ENCODE measurements around the gene CDKN2C.
"Not testable (repeated sequence)": the region's sequence is repeated elsewhere in the genome, so short reads cannot be mapped to it uniquely, and the experiment has no call there.

Gene CDKN2C

GRCh38 chr1:50979937-50980336, 9.9 kb downstream of the CDKN2C start:
- DNase-seq (ENCODE audit: low read depth, low spot score) = no peak

GRCh38 chr1:50980505-50980904, 10.5 kb downstream of the CDKN2C start:
- no peak for DNase-seq (ENCODE audit: low read depth, low spot score)

GRCh38 chr1:50981741-50982140, 11.7 kb downstream of the CDKN2C start:
- DNase-seq (ENCODE audit: low read depth, low spot score) = no peak

- DNase-seq (ENCODE audit: low read depth, low spot score) = no peak
Observed at GRCh38 chr1:50982611-50983010, 12.6 kb downstream of the CDKN2C start.

GRCh38 chr1:50983219-50983802, 13.3 kb downstream of the CDKN2C start:
- no peak for DNase-seq (ENCODE audit: low read depth, low spot score)

GRCh38 chr1:50985094-50985493, 15.0 kb downstream of the CDKN2C start:
- no peak for DNase-seq (ENCODE audit: low read depth, low spot score)

- DNase-seq (ENCODE audit: low read depth, low spot score) = no peak
Observed at GRCh38 chr1:50986653-50987052, 16.6 kb downstream of the CDKN2C start.

GRCh38 chr1:50989694-50990093, 19.6 kb downstream of the CDKN2C start:
- DNase-seq (ENCODE audit: low read depth, low spot score) = no peak

GRCh38 chr1:50992532-50993318, 22.7 kb downstream of the CDKN2C start:
- DNase-seq (ENCODE audit: low read depth, low spot score) = no peak

GRCh38 chr1:50993645-50994044, 23.6 kb downstream of the CDKN2C start:
- DNase-seq (ENCODE audit: low read depth, low spot score) = no peak

- no peak for DNase-seq (ENCODE audit: low read depth, low spot score)
Observed at GRCh38 chr1:50994997-50995396, 25.0 kb downstream of the CDKN2C start.

GRCh38 chr1:50995651-50996050, 25.6 kb downstream of the CDKN2C start:
- DNase-seq (ENCODE audit: low read depth, low spot score) = no peak

GRCh38 chr1:50996083-50996482, 26.0 kb downstream of the CDKN2C start:
- no peak for DNase-seq (ENCODE audit: low read depth, low spot score)

- DNase-seq (ENCODE audit: low read depth, low spot score) = not testable (repeated sequence)
Observed at GRCh38 chr1:50999375-50999774, 29.3 kb downstream of the CDKN2C start.

- no peak for DNase-seq (ENCODE audit: low read depth, low spot score)
Observed at GRCh38 chr1:51000160-51000559, 30.1 kb downstream of the CDKN2C start.

GRCh38 chr1:51000651-51001050, 30.6 kb downstream of the CDKN2C start:
- no peak for DNase-seq (ENCODE audit: low read depth, low spot score)

- no peak for DNase-seq (ENCODE audit: low read depth, low spot score)
Observed at GRCh38 chr1:51002516-51002915, 32.5 kb downstream of the CDKN2C start.

- DNase-seq (ENCODE audit: low read depth, low spot score) = not testable (repeated sequence)
Observed at GRCh38 chr1:51005549-51005948, 35.5 kb downstream of the CDKN2C start.

GRCh38 chr1:51009381-51009780, 39.3 kb downstream of the CDKN2C start:
- DNase-seq (ENCODE audit: low read depth, low spot score) = no peak

GRCh38 chr1:51014878-51015277, 44.8 kb downstream of the CDKN2C start:
- no peak for DNase-seq (ENCODE audit: low read depth, low spot score)

- DNase-seq (ENCODE audit: low read depth, low spot score) = no peak
Observed at GRCh38 chr1:51019811-51020210, 49.8 kb downstream of the CDKN2C start.

Data from activated naive CD8-positive, alpha-beta T cell treated with anti-CD3 and anti-CD28 coated beads, Interleukin-2, amount 50 U/mL, for 16 hours (primary cell).